Lower lobe of right lung (tissue), 2 donors: ENCODE data around the gene ZMYND19. TPM values are rescaled to one million over a fixed set of nuclear protein-coding genes. Genes with fewer than 3 reads are reported as not detected.
A peak's percentile ranks its signal among the peaks of the same experiment; 100 is the strongest.
"Not testable (repeated sequence)": the region's sequence is repeated elsewhere in the genome, so short reads cannot be mapped to it uniquely, and the experiment has no call there.

Source experiments
- ATAC-seq, 2 donors: fragments of 200-7000 bp; cut with Tn5 transposase; one replicate each; pipeline ENCODE4 v1.9.1; 2020 to 2022; ENCODE audit warnings: mild to moderate bottlenecking in 2 of 2, moderate library complexity in 2 of 2
- DNase-seq: peaks from one replicate; pipeline ENCODE4 v3.0.0-alpha.2; 2020
- H3K27ac ChIP-seq: fragments of 200-600 bp; one replicate; pipeline ENCODE4 v1.8.0; 2022
- H3K27me3 ChIP-seq: fragments of 200-600 bp; one replicate; pipeline ENCODE4 v1.8.0; 2022; ENCODE audit warnings: low read depth
- H3K36me3 ChIP-seq: fragments of 200-600 bp; one replicate; pipeline ENCODE4 v1.8.0; 2022; ENCODE audit warnings: mild to moderate bottlenecking
- H3K4me1 ChIP-seq: fragments of 200-600 bp; one replicate; pipeline ENCODE4 v1.8.0; 2022
- H3K4me3 ChIP-seq: fragments of 200-600 bp; one replicate; pipeline ENCODE4 v1.8.0; 2022; ENCODE audit warnings: mild to moderate bottlenecking
- H3K9me3 ChIP-seq: fragments of 200-600 bp; one replicate; pipeline ENCODE4 v1.8.0; 2022
- CTCF ChIP-seq: fragments of 200-600 bp; IDR thresholded peaks from one replicate; pipeline ENCODE4 v1.8.0; 2022; ENCODE audit warnings: antibody characterized with exemption, mild to moderate bottlenecking
- intact Hi-C: fragments of 100-400 bp; cut with DNase I; formaldehyde crosslinking; loops from one replicate; pipeline ENCODE4 v1.11.0; 2022
- total RNA-seq: library from RNA; stranded (reverse); fragmentation: NEBNext Ultra II Directional; extraction: Animal tissue kit (Norgen Biotek cat#: 25700); gene quantifications from one replicate; pipeline ENCODE4 v1.2.1, GENCODE V29; 2021
- donor health status: DM: no; HTN: yes; CAD: no; lungs with severe emphysema.

Gene ZMYND19
- total RNA-seq, 1 donor from 2014 or later = 15.2 TPM

- no peak for ATAC-seq
- peaks cover 4% of the 10 kb centered on the region for H3K36me3 ChIP-seq
- no peak overlapping the region for H3K4me3 ChIP-seq
- intact Hi-C loops = no loop called here
- H3K27me3 ChIP-seq = no peaks in the 10 kb centered on the region
- peaks cover 12% of the 10 kb centered on the region for H3K4me1 ChIP-seq
- no peak for DNase-seq
- no peaks in the 10 kb centered on the region for H3K9me3 ChIP-seq
- TF ChIP-seq CTCF = peak; percentile 1
- no peak overlapping the region for H3K27ac ChIP-seq
Measured at GRCh38 chr9:137535120-137535428, 55.2 kb downstream of the ZMYND19 start.

- peaks cover 12% of the 10 kb centered on the region for H3K4me1 ChIP-seq
- no peaks in the 10 kb centered on the region for H3K9me3 ChIP-seq
- H3K27me3 ChIP-seq = no peaks in the 10 kb centered on the region
- no peaks in the 10 kb centered on the region for H3K36me3 ChIP-seq
- peak; percentile 64 for TF ChIP-seq CTCF
- H3K27ac ChIP-seq = no peak overlapping the region
- DNase-seq (peak; percentile 62), ATAC-seq (peak; percentile 92 to 95)
- no peak overlapping the region for H3K4me3 ChIP-seq
- intact Hi-C loops = no loop called here
Measured at GRCh38 chr9:137534256-137535119, 55.8 kb downstream of the ZMYND19 start.

GRCh38 chr9:137532891-137533468 is 57.3 kb downstream of the ZMYND19 start:
- H3K9me3 ChIP-seq, H3K36me3 ChIP-seq, H3K4me3 ChIP-seq, intact Hi-C loops, DNase-seq, H3K27me3 ChIP-seq, H3K27ac ChIP-seq, ATAC-seq: not testable (repeated sequence)
- peaks cover 12% of the 10 kb centered on the region for H3K4me1 ChIP-seq

Other genes starting within 250 kb of the ZMYND19 start
- 25.2 TPM for gene EXD3, start 167.3 kb downstream of the ZMYND19 start, total RNA-seq
- gene NOXA1, start 167.1 kb downstream of the ZMYND19 start, total RNA-seq = 6.9 TPM
- gene ENTPD8, start 149.2 kb downstream of the ZMYND19 start, total RNA-seq = 0.15 TPM
- 20.7 TPM for gene NSMF, start 131.2 kb downstream of the ZMYND19 start, total RNA-seq
- 12.2 TPM for gene PNPLA7, start 40.1 kb downstream of the ZMYND19 start, total RNA-seq
- gene MRPL41, start 38.6 kb downstream of the ZMYND19 start, total RNA-seq = 44.6 TPM
- 28.4 TPM for gene DPH7, start 11.6 kb downstream of the ZMYND19 start, total RNA-seq
- 71.0 TPM for gene ARRDC1, start 15.2 kb upstream of the ZMYND19 start, total RNA-seq
- gene EHMT1, start 28.5 kb upstream of the ZMYND19 start, total RNA-seq = 73.5 TPM